RWPE1 (cell line): ENCODE measurements around the gene MTREX.

Experiments
- CTCF ChIA-PET: fragments of 350-600 bp; sonication (Branson Sonifier 250); formaldehyde crosslinking; extraction: SDS; loops from one replicate; lab custom pipeline; 2021; lab: Yijun Ruan, JAX
- POLR2A ChIA-PET: fragments of 400-600 bp; formaldehyde crosslinking; extraction: SDS; loops from one replicate; lab custom pipeline; 2020; ENCODE audit warnings: antibody characterized with exemption; ENCODE audit not compliant: low non-redundant PET; lab: Yijun Ruan, JAX
- DNase-seq: peaks from one replicate; pipeline ENCODE4 v3.0.0; 2012; ENCODE audit warnings: low spot score
- H3K27ac ChIP-seq: fragments of 450-650 bp; 2 replicates; pipeline ENCODE4 v1.5.1; 2017
- TF ChIP-seq, protein P1 (sequence below): fragments of 450-650 bp; conservative IDR thresholded peaks from 2 replicates; pipeline ENCODE4 v1.5.1; 2017; ENCODE audit warnings: low read depth, mild to moderate bottlenecking

MTREX gene

DNA sequence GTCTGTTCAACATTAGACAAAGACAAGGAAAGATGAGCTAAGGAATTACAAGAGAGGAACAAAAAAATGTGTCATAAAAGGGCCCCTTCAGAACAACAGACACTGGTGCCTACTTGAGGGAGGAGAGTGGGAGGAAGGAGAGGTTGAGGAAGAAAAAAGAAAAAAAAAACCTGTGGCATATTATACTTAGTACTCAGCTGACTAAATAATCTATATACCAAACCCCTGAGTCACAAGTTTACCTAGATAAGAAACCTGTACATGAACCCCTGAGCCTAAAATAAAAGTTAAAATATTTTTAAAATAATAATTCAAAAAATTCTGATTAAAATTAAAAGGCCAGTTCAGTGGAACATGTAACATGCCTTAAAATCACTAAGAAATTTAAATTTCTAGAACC lies 107.3 kb downstream of the MTREX start:
- no peak for DNase-seq
- no peak overlapping the region for H3K27ac ChIP-seq
- CTCF ChIA-PET, result interaction anchor here (0.7 kb wide), 1 partner anchor 221 kb away, joined by 3 read pairs; no protein-coding TSS in a partner anchor
- POLR2A ChIA-PET, result no interaction called here
- TF ChIP-seq, protein P1, sequence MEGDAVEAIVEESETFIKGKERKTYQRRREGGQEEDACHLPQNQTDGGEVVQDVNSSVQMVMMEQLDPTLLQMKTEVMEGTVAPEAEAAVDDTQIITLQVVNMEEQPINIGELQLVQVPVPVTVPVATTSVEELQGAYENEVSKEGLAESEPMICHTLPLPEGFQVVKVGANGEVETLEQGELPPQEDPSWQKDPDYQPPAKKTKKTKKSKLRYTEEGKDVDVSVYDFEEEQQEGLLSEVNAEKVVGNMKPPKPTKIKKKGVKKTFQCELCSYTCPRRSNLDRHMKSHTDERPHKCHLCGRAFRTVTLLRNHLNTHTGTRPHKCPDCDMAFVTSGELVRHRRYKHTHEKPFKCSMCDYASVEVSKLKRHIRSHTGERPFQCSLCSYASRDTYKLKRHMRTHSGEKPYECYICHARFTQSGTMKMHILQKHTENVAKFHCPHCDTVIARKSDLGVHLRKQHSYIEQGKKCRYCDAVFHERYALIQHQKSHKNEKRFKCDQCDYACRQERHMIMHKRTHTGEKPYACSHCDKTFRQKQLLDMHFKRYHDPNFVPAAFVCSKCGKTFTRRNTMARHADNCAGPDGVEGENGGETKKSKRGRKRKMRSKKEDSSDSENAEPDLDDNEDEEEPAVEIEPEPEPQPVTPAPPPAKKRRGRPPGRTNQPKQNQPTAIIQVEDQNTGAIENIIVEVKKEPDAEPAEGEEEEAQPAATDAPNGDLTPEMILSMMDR, result no peak

DNA sequence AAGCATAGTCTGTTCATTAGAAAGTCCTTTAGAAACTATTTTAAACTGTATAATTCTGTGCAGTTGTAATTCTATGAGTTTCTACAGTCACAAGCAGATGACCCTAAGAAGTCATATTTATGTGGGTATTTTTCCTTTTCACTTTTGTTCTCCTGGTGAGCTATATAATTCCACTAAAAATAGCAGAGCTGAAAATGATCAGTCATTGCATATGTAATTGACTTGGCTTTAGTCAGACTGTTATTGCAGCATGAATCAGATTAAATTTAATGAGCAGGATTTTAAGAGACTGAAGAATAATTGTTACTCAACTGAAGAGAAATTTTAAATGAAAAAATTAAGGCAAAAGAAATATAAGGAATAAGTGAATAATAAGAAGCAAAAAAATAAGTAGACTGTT lies 108.5 kb downstream of the MTREX start:
- ChIA-PET CTCF (interaction anchor here (0.7 kb wide), 1 partner anchor 30 kb away, joined by 4 read pairs; no protein-coding TSS in a partner anchor), POLR2A (no interaction called here)
- TF ChIP-seq, protein P1, result no peak
- no peak for DNase-seq
- no peak overlapping the region for H3K27ac ChIP-seq

GRCh38 chr5:55418994-55419968 lies 111.5 kb downstream of the MTREX start:
- CTCF ChIA-PET, result interaction anchor here (0.5 to 1.2 kb wide), 3 partner anchors 9 to 272 kb away, joined by 3 to 7 read pairs (median 3); no protein-coding TSS in a partner anchor
- no peak for DNase-seq
- TF ChIP-seq, protein P1, result no peak
- no peak overlapping the region for H3K27ac ChIP-seq
- POLR2A ChIA-PET, result no interaction called here

GRCh38 chr5:55421074-55421529 lies 113.3 kb downstream of the MTREX start:
- ChIA-PET CTCF (no interaction called here), POLR2A (no interaction called here)
- TF ChIP-seq, protein P1, result no peak
- H3K27ac ChIP-seq, result no peak overlapping the region
- DNase-seq, result no peak

GRCh38 chr5:55426455-55426854 lies 118.7 kb downstream of the MTREX start:
- no peak for DNase-seq
- TF ChIP-seq, protein P1, result no peak
- POLR2A ChIA-PET, result no interaction called here
- H3K27ac ChIP-seq, result no peak overlapping the region
- CTCF ChIA-PET, result no interaction called here

- DNase-seq, result no peak
- POLR2A ChIA-PET, result no interaction called here
- no peak overlapping the region for H3K27ac ChIP-seq
- TF ChIP-seq, protein P1, result no peak
- CTCF ChIA-PET, result interaction anchor here (0.7 kb wide), 1 partner anchor 451 kb away, joined by 3 read pairs; no protein-coding TSS in a partner anchor
These were observed 119.4 kb downstream of the MTREX start for GRCh38 chr5:55427157-55427556.
